ENCODE measurements around the gene MMP8. TPM values are rescaled to one million over a fixed set of nuclear protein-coding genes. Genes with fewer than 3 reads are reported as not detected.
"Not testable (repeated sequence)": the region's sequence is repeated elsewhere in the genome, so short reads cannot be mapped to it uniquely, and the experiment has no call there.

The MMP8 gene
- polyA plus RNA-seq (ENCODE audit: insufficient read depth in 1 of 5, insufficient read length in 5 of 5, low replicate concordance in 1 of 5), result under 1 TPM in 4 of 5 donors, not detected in 1; 0.05 to 0.26 (median 0.16) TPM
- long read RNA-seq, donor 1, result 0 reads
- long read RNA-seq, donor 2, result 0 reads
- long read RNA-seq, donor 3, result 0 reads
- long read RNA-seq, donor 4, result 0 reads
- long read RNA-seq, donor 5, result 0 reads
- long read RNA-seq, donor 6, result 0 reads
- long read RNA-seq, donor 7, result 0 reads
- long read RNA-seq, donor 8, result 0 reads

GRCh38 chr11:102724904-102725500 is at the start of gene MMP8:
TSS of gene MMP8 (minus strand) at chr11:102724954. CDS start at chr11:102724855, 99 bp downstream.
- DNase-seq, result no peak

- no peak for DNase-seq
Observed at GRCh38 chr11:102773386-102773785, 48.6 kb upstream of the MMP8 start.

- no peak for DNase-seq
Observed at GRCh38 chr11:102771351-102771750, 46.6 kb upstream of the MMP8 start.

- DNase-seq, result no peak
Observed at GRCh38 chr11:102770191-102770590, 45.4 kb upstream of the MMP8 start.

- no peak for DNase-seq
Observed at GRCh38 chr11:102767800-102768199, 43.0 kb upstream of the MMP8 start.

GRCh38 chr11:102763440-102763839 is 38.7 kb upstream of the MMP8 start:
- DNase-seq, result no peak

GRCh38 chr11:102762361-102762767 is 37.6 kb upstream of the MMP8 start:
- no peak for DNase-seq

GRCh38 chr11:102761646-102762238 is 37.0 kb upstream of the MMP8 start:
- no peak for DNase-seq

- peak; percentile 46 to 52 for DNase-seq
Observed at GRCh38 chr11:102760344-102761035, 35.7 kb upstream of the MMP8 start.

GRCh38 chr11:102757823-102758549 is 33.2 kb upstream of the MMP8 start:
- no peak for DNase-seq

- no peak for DNase-seq
Observed at GRCh38 chr11:102753267-102753666, 28.5 kb upstream of the MMP8 start.

- no peak for DNase-seq
Observed at GRCh38 chr11:102751673-102752072, 26.9 kb upstream of the MMP8 start.

GRCh38 chr11:102749101-102749722 is 24.5 kb upstream of the MMP8 start:
- no peak for DNase-seq

- not testable (repeated sequence) for DNase-seq
Observed at GRCh38 chr11:102746746-102747578, 22.2 kb upstream of the MMP8 start.

GRCh38 chr11:102734650-102735049 is 9.9 kb upstream of the MMP8 start:
- no peak for DNase-seq

GRCh38 chr11:102733232-102733875 is 8.6 kb upstream of the MMP8 start:
- DNase-seq, result no peak

- DNase-seq, result not testable (repeated sequence)
Observed at GRCh38 chr11:102730944-102731343, 6.2 kb upstream of the MMP8 start.

- no peak for DNase-seq
Observed at GRCh38 chr11:102729849-102730815, 5.4 kb upstream of the MMP8 start.

GRCh38 chr11:102727890-102728289 is 3.1 kb upstream of the MMP8 start:
- no peak for DNase-seq
